SK-N-SH (cell line): Measurements from ENCODE around the gene FADS1. TPM values are rescaled to one million over a fixed set of nuclear protein-coding genes. Genes with fewer than 3 reads are reported as not detected.

Source experiments
- CTCF ChIA-PET: fragments of 300-600, 350-600 bp; formaldehyde crosslinking; extraction: SDS; loops from one replicate; lab custom pipeline; 2021; lab: Yijun Ruan, JAX
- POLR2A ChIA-PET: fragments of 350-600 bp; sonication (Branson Sonifier 250); formaldehyde crosslinking; extraction: SDS; loops from one replicate; lab custom pipeline; 2020; ENCODE audit warnings: antibody characterized with exemption, inconsistent platforms; lab: Yijun Ruan, JAX
- DNase-seq: peaks from one replicate; pipeline ENCODE4 v3.0.0; 2012
- H2AFZ ChIP-seq: fragments of 200-600 bp; sonication (generic); 2 replicates; pipeline ENCODE4 v1.8.1; 2016; ENCODE audit warnings: antibody characterized with exemption, mild to moderate bottlenecking, low read depth
- H3F3A ChIP-seq: fragments of 200-600 bp; sonication (generic); replicated peaks from 2 replicates; pipeline ENCODE3; 2016; ENCODE audit warnings: antibody characterized with exemption, mild to moderate bottlenecking; ENCODE audit not compliant: insufficient read depth
- H3K27ac ChIP-seq, 2 experiments: fragments of 200-500 bp in 1 of 2; fragments of 200-600 bp in 1 of 2; sonication (Bioruptor generic) in 1 of 2; sonication (generic), shearing (Covaris generic) in 1 of 2; 2 replicates each; pipeline versions ENCODE4 v1.5.1 to v1.6.1; 2014 to 2016; ENCODE audit warnings: low read depth in 2 of 2, inconsistent platforms in 1 of 2, low read length in 1 of 2, mild to moderate bottlenecking in 1 of 2, mixed read lengths in 1 of 2
- H3K27me3 ChIP-seq: fragments of 200-600 bp; sonication (generic), shearing (Covaris generic); 2 replicates; pipeline ENCODE4 v1.6.1; 2016; ENCODE audit warnings: mixed run types; ENCODE audit not compliant: insufficient read depth
- H3K36me3 ChIP-seq, 2 experiments: fragments of 200-500 bp in 1 of 2; fragments of 200-600 bp in 1 of 2; sonication (Bioruptor generic) in 1 of 2; sonication (generic) in 1 of 2; replicated peaks in 1 of 2; 2 replicates each; pipeline versions ENCODE3 to v1.5.1; 2014 to 2016; ENCODE audit warnings: low read length in 1 of 2, mild to moderate bottlenecking in 1 of 2; ENCODE audit not compliant: insufficient read depth in 2 of 2, control insufficient read depth in 1 of 2
- H3K4me1 ChIP-seq, 2 experiments: fragments of 200-500 bp in 1 of 2; fragments of 200-600 bp in 1 of 2; sonication (Bioruptor generic) in 1 of 2; sonication (generic), shearing (Covaris generic) in 1 of 2; 2 replicates each; pipeline versions ENCODE4 v1.5.1 to v1.6.1; 2014 to 2016; ENCODE audit warnings: low read depth in 1 of 2, low read length in 1 of 2, mixed run types in 1 of 2; ENCODE audit not compliant: insufficient read depth in 2 of 2, control insufficient read depth in 1 of 2
- H3K4me2 ChIP-seq: fragments of 200-600 bp; sonication (generic), shearing (Covaris generic); 2 replicates; pipeline ENCODE4 v1.6.1; 2017; ENCODE audit warnings: mixed run types
- H3K4me3 ChIP-seq, 2 experiments: fragments of 200-500 bp in 1 of 2; fragments of 200-600 bp in 1 of 2; sonication (Bioruptor generic) in 1 of 2; sonication (generic), shearing (Covaris generic) in 1 of 2; 2 replicates each; pipeline versions ENCODE4 v1.5.1 to v1.8.1; 2014 to 2016; ENCODE audit warnings: low read depth in 2 of 2, inconsistent platforms in 1 of 2, low read length in 1 of 2, mild to moderate bottlenecking in 1 of 2, mixed read lengths in 1 of 2, moderate library complexity in 1 of 2
- H3K79me2 ChIP-seq: fragments of 200-600 bp; sonication (generic); 2 replicates; pipeline ENCODE4 v1.8.1; 2017; ENCODE audit warnings: mild to moderate bottlenecking; ENCODE audit not compliant: insufficient read depth
- H3K9ac ChIP-seq: fragments of 200-600 bp; sonication (generic); 2 replicates; pipeline ENCODE4 v1.6.1; 2017; ENCODE audit warnings: mixed run types
- H3K9me2 ChIP-seq: fragments of 200-600 bp; sonication (generic); 2 replicates; pipeline ENCODE4 v1.6.1; 2017; ENCODE audit warnings: mixed run types
- H3K9me3 ChIP-seq: fragments of 200-600 bp; sonication (generic); 2 replicates; pipeline ENCODE4 v1.6.1; 2017; ENCODE audit warnings: mixed run types, mild to moderate bottlenecking, moderate library complexity
- H4K20me1 ChIP-seq: fragments of 200-600 bp; sonication (generic); 2 replicates; pipeline ENCODE4 v1.6.1; 2017; ENCODE audit warnings: mild to moderate bottlenecking, mixed run types; ENCODE audit not compliant: insufficient read depth
- CHD2 ChIP-seq: fragments of 150-350 bp; IDR thresholded peaks from 2 replicates; pipeline ENCODE4 v1.6.1; 2018; ENCODE audit warnings: low read length; ENCODE audit not compliant: partially characterized antibody
- CTCF ChIP-seq: fragments of 200-600 bp; sonication (generic); IDR thresholded peaks from 2 replicates; pipeline ENCODE4 v1.6.1; 2017; ENCODE audit warnings: antibody characterized with exemption, mild to moderate bottlenecking, moderate library complexity
- EP300 ChIP-seq, 2 experiments: IDR thresholded peaks; 2 replicates each; pipeline versions ENCODE4 v1.4.0 to v1.6.1; 2012; ENCODE audit warnings: borderline replicate concordance in 1 of 2, low read depth in 1 of 2, low read length in 1 of 2
- FOXJ3 ChIP-seq: sonication (generic); formaldehyde crosslinking; IDR thresholded peaks from 2 replicates; pipeline ENCODE4 v1.5.1; 2020; ENCODE audit warnings: mild to moderate bottlenecking, missing genetic modification reagents
- GABPA ChIP-seq: IDR thresholded peaks from 2 replicates; pipeline ENCODE4 v1.4.0; 2012; ENCODE audit warnings: low read depth, mild to moderate bottlenecking
- GATA2 ChIP-seq: sonication (generic); formaldehyde crosslinking; IDR thresholded peaks from 2 replicates; pipeline ENCODE4 v1.5.0; 2020; ENCODE audit warnings: mild to moderate bottlenecking, missing genetic modification reagents
- MAX ChIP-seq: IDR thresholded peaks from 2 replicates; pipeline ENCODE4 v1.4.0; 2012; ENCODE audit warnings: low read depth
- MEF2A ChIP-seq: IDR thresholded peaks from 2 replicates; pipeline ENCODE4 v1.4.0; 2012; ENCODE audit warnings: low read depth, borderline replicate concordance
- MXI1 ChIP-seq: IDR thresholded peaks from 2 replicates; pipeline ENCODE4 v1.6.1; 2012; ENCODE audit warnings: mild to moderate bottlenecking, low read depth, low read length, improper control_type of control experiment
- NFIC ChIP-seq: IDR thresholded peaks from 2 replicates; pipeline ENCODE4 v1.4.0; 2012; ENCODE audit warnings: borderline replicate concordance
- NRF1 ChIP-seq: IDR thresholded peaks from 2 replicates; pipeline ENCODE4 v1.6.1; 2012; ENCODE audit warnings: low read depth, mild to moderate bottlenecking, low read length
- POLR2AphosphoS5 ChIP-seq: IDR thresholded peaks from 2 replicates; pipeline ENCODE4 v1.6.1; 2012; ENCODE audit warnings: low read depth, low read length
- RCOR1 ChIP-seq: fragments of 150-350 bp; IDR thresholded peaks from 2 replicates; pipeline ENCODE4 v1.6.1; 2017; ENCODE audit warnings: antibody characterized with exemption, low read length
- RXRA ChIP-seq: IDR thresholded peaks from 2 replicates; pipeline ENCODE4 v1.4.0; 2012; ENCODE audit warnings: low read depth, mild to moderate bottlenecking, borderline replicate concordance
- SIN3A ChIP-seq: IDR thresholded peaks from 2 replicates; pipeline ENCODE4 v1.6.1; 2012; ENCODE audit warnings: low read depth, mild to moderate bottlenecking, low read length, moderate library complexity, borderline replicate concordance
- SMC3 ChIP-seq: IDR thresholded peaks from 2 replicates; pipeline ENCODE4 v1.6.1; 2012; ENCODE audit warnings: low read depth, low read length, improper control_type of control experiment
- TCF12 ChIP-seq: IDR thresholded peaks from 2 replicates; pipeline ENCODE4 v1.4.0; 2012
- TEAD4 ChIP-seq: IDR thresholded peaks from 2 replicates; pipeline ENCODE4 v1.4.0; 2012; ENCODE audit warnings: mild to moderate bottlenecking, borderline replicate concordance; ENCODE audit not compliant: insufficient read depth
- USF2 ChIP-seq: fragments of 150-350 bp; IDR thresholded peaks from 2 replicates; pipeline ENCODE4 v1.6.1; 2017; ENCODE audit warnings: antibody characterized with exemption, low read length, low read depth, borderline replicate concordance
- ZBTB33 ChIP-seq: IDR thresholded peaks from 2 replicates; pipeline ENCODE4 v1.4.0; 2012; ENCODE audit warnings: low read depth, borderline replicate concordance
- WGBS: methylation state at CpG from one replicate; pipeline ENCODE4 v1.1.6; 2017; ENCODE audit warnings: low lambda C conversion rate; 5-methylcytosine and 5-hydroxymethylcytosine counted together
- polyA plus RNA-seq, 3 experiments: library from polyadenylated mRNA; depleted of rRNA; stranded (reverse); fragments of >200 nt; gene quantifications; 2 replicates each; pipeline ENCODE4 v1.2.3, GENCODE V29; 2012
- TF ChIP-seq, protein P1 (sequence below): fragments of 150-350 bp; IDR thresholded peaks from 2 replicates; pipeline ENCODE4 v1.6.1; 2016; ENCODE audit warnings: mild to moderate bottlenecking, low read depth, low read length

Gene FADS1
- polyA plus RNA-seq, 1 of the 3 experiments (the other 2 are of a cell fraction), result 20.6 TPM

- H4K20me1 ChIP-seq, result no peaks in the 10 kb centered on the region
- H3K79me2 ChIP-seq, result peaks cover 40% of the 10 kb centered on the region
- H3K9me2 ChIP-seq, result no peaks in the 10 kb centered on the region
- peak within 1 kb of the TSS; percentile 91 for H3K4me2 ChIP-seq
- peak; percentile 93 for DNase-seq
- H3K27ac ChIP-seq, result peak within 1 kb of the TSS; percentile 21 to 99
- POLR2A ChIA-PET, result interaction anchor here (0.6 to 5.3 kb wide), 6 partner anchors 11 to 141 kb away, joined by 3 to 84 read pairs (median 5); partner anchors contain the start of genes FADS1, FEN1, FTH1 and TMEM258
- no peaks in the 10 kb centered on the region for H3F3A ChIP-seq
- H3K9ac ChIP-seq, result peak within 1 kb of the TSS; percentile 67
- H3K9me3 ChIP-seq, result no peaks in the 10 kb centered on the region
- WGBS, result 1% methylated on average over 31 of the region's 83 CpGs
- CTCF ChIA-PET, result interaction anchor here (1.0 to 4.5 kb wide), 14 partner anchors 12 to 280 kb away, joined by 3 to 63 read pairs (median 5); partner anchors contain the start of gene FADS1
- H3K4me1 ChIP-seq, result peaks cover 10 to 46% of the 10 kb centered on the region in 2 experiments; a peak in 3 of 4 replicates
- peaks cover 0 to 7% of the 10 kb centered on the region in 2 experiments for H3K36me3 ChIP-seq
- no peaks in the 10 kb centered on the region for H3K27me3 ChIP-seq
- peak within 1 kb of the TSS; percentile 70 to 96 for H3K4me3 ChIP-seq
- peak within 1 kb of the TSS; percentile 71; the same call in 1 of the 2 replicates for H2AFZ ChIP-seq
- TF ChIP-seq RCOR1, result no peak; the same call in 1 of the 2 replicates
- TF ChIP-seq CHD2, result peak; percentile 60
- no peak for TF ChIP-seq SMC3
- TF ChIP-seq FOXJ3 (CRISPR knock-in tag), result no peak; the same call in 1 of the 2 replicates
- TF ChIP-seq USF2, result no peak
- TF ChIP-seq RXRA, result 0 out of 2 replicates have a peak, but pooled peaks have one; percentile 7
- peak; percentile 86 for TF ChIP-seq POLR2AphosphoS5
- peak; percentile 51 for TF ChIP-seq NRF1
- TF ChIP-seq, protein P1, sequence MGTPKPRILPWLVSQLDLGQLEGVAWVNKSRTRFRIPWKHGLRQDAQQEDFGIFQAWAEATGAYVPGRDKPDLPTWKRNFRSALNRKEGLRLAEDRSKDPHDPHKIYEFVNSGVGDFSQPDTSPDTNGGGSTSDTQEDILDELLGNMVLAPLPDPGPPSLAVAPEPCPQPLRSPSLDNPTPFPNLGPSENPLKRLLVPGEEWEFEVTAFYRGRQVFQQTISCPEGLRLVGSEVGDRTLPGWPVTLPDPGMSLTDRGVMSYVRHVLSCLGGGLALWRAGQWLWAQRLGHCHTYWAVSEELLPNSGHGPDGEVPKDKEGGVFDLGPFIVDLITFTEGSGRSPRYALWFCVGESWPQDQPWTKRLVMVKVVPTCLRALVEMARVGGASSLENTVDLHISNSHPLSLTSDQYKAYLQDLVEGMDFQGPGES, result no peak
- TF ChIP-seq MXI1, result peak; percentile 56
- TF ChIP-seq GATA2 (CRISPR knock-in tag), result peak; percentile 63
- peak; percentile 72 for TF ChIP-seq MAX
- TF ChIP-seq SIN3A, result peak; percentile 38; the same call in 1 of the 2 replicates
- TF ChIP-seq EP300 (IDR thresholded peaks at IDR 0.05; ENCODE audit: borderline replicate concordance in 1 of 2, low read depth in 1 of 2, low read length in 1 of 2), result peak; percentile 16 to 32; a peak in 2 of 4 replicates
- peak; percentile 10; the same call in 1 of the 2 replicates for TF ChIP-seq TEAD4
- no peak for TF ChIP-seq CTCF
- TF ChIP-seq TCF12, result 0 out of 2 replicates have a peak, but pooled peaks have one; percentile 18
- no peak for TF ChIP-seq NFIC
- TF ChIP-seq GABPA, result no peak
- no peak for TF ChIP-seq MEF2A
- 0 out of 2 replicates have a peak, but pooled peaks have one; percentile 5 for TF ChIP-seq ZBTB33
Observed at GRCh38 chr11:61827571-61828378, 11.0 kb upstream of the FADS1 start, which contains the start of gene FADS2. Gene FADS2 (plus strand): TSS chr11:61828300. CDS start chr11:61828391, 91 bp downstream.
